ENCODE measurements around the gene TRAK2.
"Not testable (repeated sequence)": the region's sequence is repeated elsewhere in the genome, so short reads cannot be mapped to it uniquely, and the experiment has no call there.

- TF ChIP-seq POLR2AphosphoS5 (IDR thresholded peaks at IDR 0.05): not testable (repeated sequence)
- TF ChIP-seq, protein P1, sequence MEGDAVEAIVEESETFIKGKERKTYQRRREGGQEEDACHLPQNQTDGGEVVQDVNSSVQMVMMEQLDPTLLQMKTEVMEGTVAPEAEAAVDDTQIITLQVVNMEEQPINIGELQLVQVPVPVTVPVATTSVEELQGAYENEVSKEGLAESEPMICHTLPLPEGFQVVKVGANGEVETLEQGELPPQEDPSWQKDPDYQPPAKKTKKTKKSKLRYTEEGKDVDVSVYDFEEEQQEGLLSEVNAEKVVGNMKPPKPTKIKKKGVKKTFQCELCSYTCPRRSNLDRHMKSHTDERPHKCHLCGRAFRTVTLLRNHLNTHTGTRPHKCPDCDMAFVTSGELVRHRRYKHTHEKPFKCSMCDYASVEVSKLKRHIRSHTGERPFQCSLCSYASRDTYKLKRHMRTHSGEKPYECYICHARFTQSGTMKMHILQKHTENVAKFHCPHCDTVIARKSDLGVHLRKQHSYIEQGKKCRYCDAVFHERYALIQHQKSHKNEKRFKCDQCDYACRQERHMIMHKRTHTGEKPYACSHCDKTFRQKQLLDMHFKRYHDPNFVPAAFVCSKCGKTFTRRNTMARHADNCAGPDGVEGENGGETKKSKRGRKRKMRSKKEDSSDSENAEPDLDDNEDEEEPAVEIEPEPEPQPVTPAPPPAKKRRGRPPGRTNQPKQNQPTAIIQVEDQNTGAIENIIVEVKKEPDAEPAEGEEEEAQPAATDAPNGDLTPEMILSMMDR (IDR thresholded peaks at IDR 0.05): not testable (repeated sequence)
These were observed 20.9 kb downstream of the TRAK2 start for GRCh38 chr2:201430322-201430721.
